CD4-positive, alpha-beta T cell treated with Interferon gamma for 1 hour (primary cell): Measurements from ENCODE around the gene THUMPD3.

ENCODE experiments used
- DNase-seq: peaks from one replicate; pipeline ENCODE4 v3.0.0-alpha.2; 2020

THUMPD3 gene

GRCh38 chr3:9397906-9398699, 35.2 kb downstream of the THUMPD3 start:
- DNase-seq = peak; percentile 15

DNA sequence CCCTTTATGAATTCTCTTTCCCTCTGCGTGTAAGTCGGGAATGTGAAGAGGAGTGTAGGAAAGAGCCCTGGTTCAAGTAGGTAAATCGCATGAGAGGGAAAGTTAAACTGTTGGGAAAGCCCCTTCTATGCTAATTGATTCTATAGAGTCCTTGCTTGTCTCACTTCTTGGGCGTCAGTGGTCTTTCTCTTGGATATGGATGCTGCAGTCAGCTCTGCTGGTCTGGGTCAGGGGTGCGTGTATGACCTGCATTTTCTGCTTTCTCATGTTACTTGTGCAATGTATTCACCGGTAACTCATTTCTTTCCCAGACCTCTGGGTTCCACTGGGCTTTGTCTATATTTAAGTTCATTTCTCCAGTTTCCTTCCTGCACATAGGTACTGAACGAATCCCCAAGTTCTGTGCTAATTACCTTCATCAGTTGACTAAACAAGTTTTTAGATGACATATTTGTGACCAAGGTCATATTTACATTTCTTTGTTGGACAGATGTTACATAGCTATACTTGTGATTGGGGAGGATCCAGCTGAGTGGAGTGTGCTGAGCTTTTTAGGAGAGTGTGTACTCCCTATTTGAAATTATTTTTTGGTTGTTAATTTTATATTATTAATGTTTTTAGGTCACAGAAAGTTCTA, 36.0 kb downstream of the THUMPD3 start:
- peak; percentile 15 for DNase-seq

- no peak for DNase-seq
Measured at GRCh38 chr3:9399337-9399703, 36.5 kb downstream of the THUMPD3 start.

- DNase-seq = no peak
Measured at GRCh38 chr3:9399746-9400145, 36.9 kb downstream of the THUMPD3 start.

DNA sequence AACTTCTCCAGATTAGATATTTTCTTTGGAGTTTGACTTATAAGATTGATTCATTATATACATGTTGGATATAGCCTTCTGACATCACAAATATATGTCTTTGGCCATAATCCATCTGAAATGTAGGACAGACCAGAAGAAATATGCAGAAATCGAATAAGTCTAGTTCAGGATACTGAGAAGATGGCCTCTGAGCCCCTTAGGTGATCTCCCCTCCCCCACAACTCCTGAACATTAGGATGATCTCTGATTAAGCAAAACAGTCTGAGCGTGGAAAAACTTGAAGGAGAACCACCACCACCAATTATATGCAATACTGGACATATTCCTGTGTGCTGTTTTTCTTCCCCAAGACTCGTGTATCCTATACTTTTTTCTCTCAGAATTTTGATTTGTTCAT, 37.8 kb downstream of the THUMPD3 start:
- no peak for DNase-seq

- DNase-seq = no peak
Measured at GRCh38 chr3:9401986-9402385, 39.1 kb downstream of the THUMPD3 start.

DNA sequence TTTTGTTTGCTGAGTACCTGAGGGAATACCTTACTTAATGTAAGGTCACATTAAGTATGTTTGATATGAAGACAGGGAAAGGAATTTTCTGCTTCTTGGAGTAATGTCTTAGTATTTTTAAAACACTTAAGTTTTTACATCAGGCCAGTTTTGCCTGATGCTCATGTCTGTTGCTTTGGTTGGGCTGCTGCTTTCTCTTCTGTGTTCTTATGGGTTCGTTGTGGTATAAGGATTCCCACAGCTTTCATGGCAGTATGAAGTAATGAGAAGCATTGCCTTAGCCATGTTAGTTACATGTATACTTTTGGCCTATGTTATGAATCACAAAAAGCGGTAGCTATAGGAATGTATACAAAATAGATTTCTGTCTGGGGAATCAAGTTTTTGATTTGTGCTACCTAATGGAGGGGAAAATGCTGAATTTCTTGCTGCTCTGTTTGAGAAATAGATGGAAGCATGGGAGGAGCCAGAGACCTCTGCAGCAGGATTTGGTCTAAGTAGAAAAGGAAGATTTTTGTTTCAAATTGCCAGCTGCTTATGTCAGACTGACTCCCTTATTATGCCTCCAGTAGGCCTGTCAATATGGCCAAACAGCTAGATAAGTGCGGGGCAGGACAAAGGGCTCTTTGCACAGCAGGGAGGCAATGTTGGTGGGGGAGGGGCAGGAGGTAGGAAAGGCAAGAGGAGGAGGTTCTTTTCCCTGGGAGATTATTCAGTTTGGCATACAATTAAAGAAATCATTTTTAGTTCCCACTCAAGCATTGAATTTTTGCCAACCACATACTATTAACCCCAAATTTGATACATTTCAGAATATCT, 39.8 kb downstream of the THUMPD3 start:
- no peak for DNase-seq

- no peak for DNase-seq
Measured at GRCh38 chr3:9403463-9403862, 40.6 kb downstream of the THUMPD3 start.

GRCh38 chr3:9404680-9405079, 41.8 kb downstream of the THUMPD3 start:
- DNase-seq = no peak

GRCh38 chr3:9405756-9406155, 42.9 kb downstream of the THUMPD3 start:
- DNase-seq = no peak

DNA sequence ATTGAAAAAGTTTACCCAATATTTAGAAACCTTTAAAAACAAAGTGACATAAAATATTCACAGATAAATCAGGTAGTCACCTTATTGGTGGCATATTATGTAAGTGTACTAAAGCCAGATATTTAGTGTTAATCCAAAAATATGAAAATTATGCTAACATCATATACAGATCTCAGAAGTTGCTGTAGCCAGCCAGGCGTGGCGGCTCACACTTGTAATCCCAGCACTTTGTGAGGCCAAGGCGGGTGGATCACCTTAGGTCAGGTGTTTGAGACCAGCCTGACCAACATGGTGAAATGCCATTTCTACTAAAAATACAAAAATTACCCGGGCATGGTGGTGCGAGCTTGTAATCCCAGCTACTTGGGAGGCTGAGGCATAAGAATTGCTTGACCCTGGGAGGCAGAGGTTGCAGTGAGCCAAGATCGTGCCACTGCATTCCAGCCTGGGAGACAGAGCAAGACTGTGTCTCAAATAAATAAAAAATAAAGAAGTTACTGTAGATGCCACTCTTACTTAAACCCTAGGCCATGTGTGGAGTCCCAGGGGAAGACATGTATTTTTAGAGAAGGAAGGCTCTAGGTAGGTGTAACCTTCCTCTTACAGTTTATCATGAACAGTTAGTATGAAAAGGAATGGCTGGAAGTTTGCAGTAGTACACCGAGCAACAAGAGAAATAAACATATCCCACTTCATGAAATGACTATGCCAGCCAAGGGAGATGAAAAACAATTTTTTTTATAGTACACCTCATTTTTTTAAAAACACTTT, 44.2 kb downstream of the THUMPD3 start:
- DNase-seq = no peak

GRCh38 chr3:9408061-9408460, 45.2 kb downstream of the THUMPD3 start:
- no peak for DNase-seq

DNA sequence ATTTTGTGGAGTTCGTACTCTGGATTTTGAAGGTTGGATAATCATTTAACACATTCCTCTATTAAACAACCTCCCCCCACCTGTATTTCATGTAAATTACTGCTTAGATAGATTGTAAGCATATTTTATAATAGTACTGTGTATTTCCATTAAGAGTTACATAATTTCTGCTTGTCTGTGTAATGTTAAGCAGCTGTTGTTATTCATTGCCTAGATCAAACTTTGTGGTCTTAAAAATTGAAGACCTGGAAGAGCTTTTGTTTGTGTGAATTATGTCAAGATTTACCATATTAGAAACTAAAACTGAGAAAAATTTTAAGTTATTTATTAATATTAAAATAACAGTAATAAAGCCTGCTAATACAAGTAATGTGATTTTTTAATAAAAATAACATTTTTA, 45.7 kb downstream of the THUMPD3 start:
- no peak for DNase-seq

DNA sequence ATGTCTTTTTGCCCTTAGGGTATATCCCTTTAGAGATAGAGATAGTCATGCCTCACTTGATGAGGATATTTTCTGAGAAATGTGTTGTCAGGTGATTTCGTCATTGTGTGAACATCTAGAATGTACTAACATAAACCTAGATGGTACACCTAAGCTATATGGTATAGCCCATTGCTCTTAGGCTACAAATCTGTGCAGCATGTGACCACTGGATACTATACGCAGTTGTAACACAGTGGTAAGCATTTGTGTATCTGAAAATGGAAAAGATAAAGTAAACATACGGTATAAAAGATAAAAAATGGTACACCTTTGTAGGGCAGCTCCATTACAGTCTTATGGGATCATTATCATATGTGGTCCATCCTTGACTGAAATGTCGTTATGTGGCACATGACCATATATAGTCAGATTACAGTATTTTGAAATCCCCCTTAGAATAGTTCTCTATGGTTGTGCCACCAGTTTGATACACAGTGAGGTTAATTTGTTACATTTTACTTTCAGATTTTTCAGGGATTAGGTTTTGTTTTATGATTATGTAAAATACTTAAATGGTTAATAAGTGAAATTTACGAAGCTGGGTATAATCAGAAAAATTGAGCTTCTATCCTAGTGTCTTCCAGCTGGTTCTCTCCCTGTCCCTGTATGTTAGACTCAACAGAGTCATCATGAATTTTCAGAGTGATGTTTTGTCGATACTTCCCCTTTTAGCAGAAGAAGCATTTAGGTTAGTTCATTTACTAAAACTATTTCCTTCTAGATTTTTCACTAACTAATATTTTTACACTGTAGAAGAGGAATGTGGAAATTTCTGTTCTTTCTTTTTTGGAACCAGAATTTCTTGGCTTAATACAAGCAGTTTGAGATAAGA, 47.4 kb downstream of the THUMPD3 start:
- DNase-seq = no peak

GRCh38 chr3:9411302-9411701, 48.4 kb downstream of the THUMPD3 start:
- no peak for DNase-seq

GRCh38 chr3:9412293-9412692, 49.4 kb downstream of the THUMPD3 start:
- no peak for DNase-seq

- DNase-seq = no peak
Measured at GRCh38 chr3:9414826-9415225, 52.0 kb downstream of the THUMPD3 start.

DNA sequence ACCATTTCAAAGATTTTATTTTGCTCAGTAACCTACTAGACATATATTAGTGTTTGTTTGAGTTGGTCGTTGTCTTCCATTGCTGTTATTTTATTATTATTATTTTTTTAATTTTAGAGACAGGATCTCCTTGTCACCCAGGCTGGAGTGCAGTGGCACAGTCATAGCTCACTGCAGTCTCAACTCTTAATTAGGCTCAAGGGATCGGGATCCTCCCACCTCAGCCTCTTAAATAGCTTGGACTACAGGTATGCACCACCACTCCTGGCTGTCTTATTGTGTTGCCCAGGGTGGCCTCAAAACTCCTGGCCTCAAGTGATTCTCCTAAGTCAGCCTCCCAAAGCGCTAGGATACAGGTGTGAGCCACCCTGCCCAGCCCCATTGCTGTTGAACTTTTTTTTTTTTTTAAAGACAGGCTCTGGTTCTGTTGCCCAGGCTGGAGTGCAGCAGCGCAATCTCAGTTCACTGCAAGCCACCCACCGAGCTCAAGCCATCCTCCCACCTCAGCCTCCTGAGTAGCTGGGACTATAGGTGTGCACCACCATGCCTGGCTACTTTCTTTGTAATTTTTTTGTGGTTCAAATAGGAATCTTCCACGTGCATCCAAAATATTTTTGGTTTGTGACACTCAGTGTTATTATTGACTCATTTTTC, 52.8 kb downstream of the THUMPD3 start:
- DNase-seq = no peak

GRCh38 chr3:9416139-9416780, 53.4 kb downstream of the THUMPD3 start:
- DNase-seq = no peak

DNA sequence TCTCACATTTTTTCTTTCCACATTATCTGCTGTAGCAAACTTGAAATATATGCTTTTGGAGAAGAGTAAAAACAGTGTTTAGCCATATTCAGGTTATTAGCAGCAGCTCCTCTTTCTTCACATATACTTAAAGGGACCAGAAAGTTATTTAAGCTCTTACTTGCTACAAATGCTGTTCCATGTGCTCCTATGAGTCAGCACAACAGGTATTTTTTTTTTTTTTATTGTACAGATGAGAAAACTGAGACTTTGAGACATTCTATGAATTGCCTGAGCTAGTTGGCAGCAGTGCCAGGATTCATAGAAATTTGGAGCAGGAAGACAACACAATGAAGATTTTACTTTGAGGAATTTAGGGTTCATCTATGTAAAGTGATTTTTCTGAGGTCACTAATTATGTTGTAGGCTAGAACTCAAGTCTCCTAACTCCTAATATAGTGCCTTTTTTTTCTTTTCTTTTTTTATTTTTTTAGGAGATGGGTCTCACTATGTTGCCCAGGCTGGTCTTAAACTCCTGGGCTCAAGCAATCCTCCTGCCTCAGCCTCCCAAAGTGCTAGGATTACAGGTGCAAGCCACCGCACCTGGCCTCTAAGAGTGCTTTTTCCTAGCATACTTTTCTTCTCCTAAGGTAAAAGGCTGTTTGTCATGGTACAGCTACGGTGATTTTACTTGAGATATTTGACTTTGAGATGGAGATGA, 58.1 kb downstream of the THUMPD3 start:
- no peak for DNase-seq
